Measurements from ENCODE around the gene LARP1.
A peak's percentile ranks its signal among the peaks of the same experiment; 100 is the strongest.
"Not testable (repeated sequence)": the region's sequence is repeated elsewhere in the genome, so short reads cannot be mapped to it uniquely, and the experiment has no call there.

The LARP1 gene

GRCh38 chr5:154830219-154830595 lies 75.0 kb downstream of the LARP1 start:
- DNase-seq, result no peak

GRCh38 chr5:154830596-154830995 lies 75.4 kb downstream of the LARP1 start:
- no peak for DNase-seq

- DNase-seq, result no peak
Observed at GRCh38 chr5:154831451-154831850, 76.3 kb downstream of the LARP1 start.

DNA sequence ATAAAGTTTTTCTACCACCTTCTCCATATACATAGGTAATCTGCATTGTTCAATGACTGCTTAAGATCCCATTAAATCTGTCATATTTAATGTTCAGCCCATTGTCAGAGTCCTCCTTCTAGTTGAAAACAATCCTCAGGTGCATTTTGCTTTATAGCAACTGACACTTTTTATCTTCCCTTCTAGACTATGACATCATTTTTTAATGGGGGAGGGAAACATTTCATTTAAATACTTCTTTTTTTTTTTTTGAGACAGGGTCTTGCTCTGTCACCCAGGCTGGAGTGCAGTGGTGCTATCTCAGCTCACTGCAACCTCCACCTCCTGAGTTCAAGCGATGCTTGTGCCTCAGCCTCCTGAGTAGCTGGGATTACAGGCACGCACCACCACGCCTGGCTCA lies 77.6 kb downstream of the LARP1 start:
- DNase-seq, result not testable (repeated sequence)

DNA sequence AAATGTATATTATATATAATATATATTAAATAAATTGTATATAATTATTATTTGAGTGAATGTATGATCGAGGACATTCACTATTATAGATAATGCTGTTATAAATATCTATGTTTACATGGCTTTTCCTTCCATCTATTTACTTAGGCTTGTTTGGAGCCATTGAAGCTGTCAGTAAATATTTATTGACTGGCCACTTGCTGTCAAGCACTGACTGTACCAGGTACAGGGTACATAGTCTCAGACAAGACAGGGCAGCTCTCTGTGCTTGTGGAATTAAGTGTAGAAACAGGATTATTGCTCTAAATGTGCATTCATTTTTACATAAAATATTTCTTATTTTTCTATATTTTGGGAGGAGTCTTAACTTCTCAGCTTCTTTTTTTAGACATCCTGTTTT lies 78.9 kb downstream of the LARP1 start:
- DNase-seq, result no peak

- DNase-seq, result not testable (repeated sequence)
Observed at GRCh38 chr5:154835701-154836052, 80.5 kb downstream of the LARP1 start.

- DNase-seq, result no peak
Observed at GRCh38 chr5:154836225-154836624, 81.0 kb downstream of the LARP1 start.

DNA sequence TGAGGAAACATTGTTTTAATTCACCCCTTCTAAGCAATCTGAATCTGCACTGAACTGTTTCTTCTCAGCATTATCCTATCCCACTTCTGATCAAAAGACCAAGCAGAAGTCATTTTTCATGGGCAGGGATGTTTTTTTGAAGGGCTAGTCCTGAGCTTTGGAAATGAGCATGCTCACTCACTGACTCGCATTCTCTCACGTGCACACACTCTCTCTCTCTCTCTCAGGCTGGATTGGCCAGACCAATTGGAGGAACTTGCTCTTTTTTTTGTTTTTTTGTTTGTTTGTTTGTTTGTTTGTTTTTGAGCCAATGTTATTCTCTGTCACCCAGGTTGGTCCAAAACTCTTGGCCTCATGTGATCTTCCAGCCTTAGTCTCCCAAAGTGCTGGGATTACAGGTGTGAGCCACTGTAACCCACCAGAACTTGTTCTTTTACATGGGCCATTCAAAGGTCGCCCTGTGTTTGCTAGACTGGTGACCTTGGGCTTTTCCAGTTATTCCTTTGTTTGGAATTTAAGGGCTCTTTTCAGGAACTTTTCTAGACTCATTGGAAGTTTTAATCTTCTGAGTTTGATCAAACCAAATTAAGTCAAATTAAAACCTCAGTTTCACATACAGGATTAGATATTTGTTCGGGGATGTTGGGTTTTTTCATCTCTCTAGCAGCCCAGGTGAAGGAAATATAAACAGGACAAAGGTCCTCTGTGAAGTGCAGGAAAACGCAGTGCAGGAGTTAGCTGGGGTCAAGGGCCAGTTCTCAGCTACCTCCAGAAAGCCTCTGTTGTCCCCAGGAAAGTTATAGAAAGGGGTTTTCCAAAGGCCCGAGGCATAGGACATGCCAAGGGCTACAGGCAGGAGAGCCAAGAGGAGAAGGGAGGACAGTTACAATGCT lies 82.1 kb downstream of the LARP1 start:
- no peak for DNase-seq

DNA sequence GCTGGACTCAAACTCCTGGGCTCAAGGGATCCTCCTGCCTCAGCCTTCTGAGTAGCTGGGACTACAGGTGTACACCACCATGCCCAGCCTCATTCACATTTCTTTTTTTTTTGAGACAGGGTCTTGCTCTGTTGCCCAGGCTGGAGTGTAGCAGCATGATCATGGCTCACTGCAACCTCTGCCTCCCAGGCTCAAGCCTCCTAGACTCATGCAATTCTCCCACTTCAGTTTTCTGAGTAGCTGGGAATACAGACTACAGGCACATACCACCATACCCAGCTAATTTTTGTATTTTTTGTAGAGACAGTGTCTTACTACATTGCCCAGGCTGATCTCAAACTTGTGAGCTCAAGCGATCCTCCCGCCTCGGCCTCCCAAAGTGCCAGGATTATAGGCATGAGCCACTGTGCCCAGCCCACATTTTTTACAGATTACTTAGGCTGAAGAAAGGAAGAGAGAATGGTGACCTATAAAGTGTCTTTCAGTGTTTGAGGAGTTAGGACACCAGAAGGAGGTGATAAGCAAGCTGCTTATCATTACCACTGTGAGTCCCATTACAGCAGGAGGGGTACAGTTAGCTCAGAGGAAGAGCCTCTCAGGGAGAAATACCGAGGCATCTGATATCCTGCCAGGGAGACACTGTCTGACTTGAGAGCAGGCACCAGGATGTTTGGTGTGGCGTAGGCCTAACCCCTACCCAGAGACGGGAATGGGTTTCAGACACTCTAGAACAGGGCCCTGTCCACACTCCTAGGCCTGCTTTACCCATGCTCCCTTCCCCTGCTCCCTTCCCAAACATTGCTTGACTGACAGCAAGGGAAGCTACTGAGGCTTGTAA lies 85.5 kb downstream of the LARP1 start:
- DNase-seq, result no peak

GRCh38 chr5:154841273-154841661 lies 86.1 kb downstream of the LARP1 start:
- no peak for DNase-seq

GRCh38 chr5:154842689-154843530 lies 87.7 kb downstream of the LARP1 start:
- no peak for DNase-seq

DNA sequence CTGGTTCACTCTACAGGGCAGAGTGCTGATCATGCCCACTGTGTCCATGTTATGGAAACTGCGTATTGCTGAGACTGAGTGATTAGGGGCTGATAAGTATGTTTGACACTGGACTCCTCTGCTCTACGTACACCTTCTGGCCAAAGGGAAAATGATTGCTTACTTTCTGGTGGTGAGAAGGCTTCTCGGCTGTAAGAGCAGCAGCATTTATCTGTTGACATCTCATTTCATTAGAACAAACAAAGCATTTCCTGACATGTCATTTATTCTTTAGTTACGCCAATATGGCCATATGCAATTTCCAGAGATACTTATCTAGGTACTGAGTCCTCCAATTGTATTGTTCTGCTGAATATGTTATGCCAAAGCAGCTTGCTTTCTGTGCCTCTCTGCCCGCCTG lies 89.6 kb downstream of the LARP1 start:
- DNase-seq, result no peak

GRCh38 chr5:154849264-154849785 lies 94.1 kb downstream of the LARP1 start:
- DNase-seq, result no peak

GRCh38 chr5:154849791-154850201 lies 94.6 kb downstream of the LARP1 start:
- no peak for DNase-seq

DNA sequence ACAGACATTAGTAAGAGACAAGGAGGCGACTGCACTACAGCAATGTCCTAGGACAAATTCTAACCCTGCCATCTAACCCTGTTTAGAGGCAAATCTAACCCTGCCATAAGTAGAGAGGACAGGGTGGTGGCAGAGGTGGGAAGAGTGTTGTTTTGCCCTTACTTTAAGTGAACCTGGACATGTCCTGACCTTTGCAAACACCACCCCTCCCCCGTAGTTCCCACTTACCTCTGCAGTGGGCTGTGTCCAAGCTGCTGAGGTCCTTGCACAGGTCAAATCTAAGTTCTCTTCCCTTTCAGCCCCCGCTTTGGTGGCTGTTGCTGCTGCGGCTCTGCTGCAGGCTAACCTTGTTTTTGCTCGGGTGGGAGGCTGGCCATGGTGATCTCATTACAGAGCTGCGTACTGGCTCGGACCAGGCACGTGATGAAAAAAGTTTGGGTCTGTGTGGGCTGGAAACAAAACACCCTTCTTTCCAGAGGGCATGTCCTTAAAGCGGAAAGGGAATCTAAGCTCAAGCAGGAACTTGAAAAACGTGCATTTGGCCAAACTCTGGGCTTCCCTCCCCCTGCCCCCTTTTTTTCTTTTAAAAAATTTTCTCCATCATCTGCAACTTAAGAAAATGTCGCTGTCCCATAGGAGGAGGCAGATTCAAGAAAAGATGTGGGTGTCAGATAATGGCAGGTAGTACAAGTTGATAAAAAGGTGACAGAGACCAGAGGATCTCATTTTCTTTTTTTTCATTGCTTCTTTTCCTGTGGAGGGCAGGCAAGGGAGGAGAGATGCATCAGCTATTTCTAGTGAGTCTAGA lies 95.3 kb downstream of the LARP1 start, which contains the start of gene FAXDC2:
Gene FAXDC2 (minus strand): TSS at position 349 of the 808 bp plus-strand sequence. CDS start 12,425 bp downstream, outside the sequence.
- DNase-seq, result no peak

DNA sequence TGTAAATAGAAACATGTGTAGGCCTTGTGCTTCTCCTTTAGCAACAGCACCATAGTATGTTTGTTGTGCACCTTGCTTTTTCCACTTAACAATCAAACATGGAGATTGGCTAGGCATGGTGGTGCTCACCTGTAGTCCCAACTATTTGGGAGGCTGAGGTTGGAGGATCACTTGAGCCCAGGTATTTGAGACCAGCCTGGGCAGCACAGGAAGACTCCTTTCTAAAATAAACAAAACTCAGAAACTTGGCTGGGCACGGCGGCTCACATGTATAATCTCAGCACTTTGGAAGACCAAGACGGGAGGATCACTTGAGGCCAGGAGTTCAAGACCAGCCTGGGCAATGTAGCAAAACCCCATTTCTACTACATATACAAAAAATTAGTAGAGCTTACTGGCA lies 96.2 kb downstream of the LARP1 start:
- DNase-seq, result no peak

GRCh38 chr5:154857530-154858296 lies 102.5 kb downstream of the LARP1 start:
- DNase-seq, result peak; percentile 61

GRCh38 chr5:154858297-154858971 lies 103.3 kb downstream of the LARP1 start, which contains the start of gene CNOT8:
Gene CNOT8, plus strand, starts transcription at chr5:154858627. Its CDS starts 4,652 bp downstream, at chr5:154863279.
- DNase-seq, result peak; percentile 93

GRCh38 chr5:154858972-154859871 lies 104.0 kb downstream of the LARP1 start:
- DNase-seq, result peak; percentile 88
